NB4 (cell line): ENCODE measurements around the gene RNF126.

Experiments used
- DNase-seq: peaks from one replicate; pipeline ENCODE4 v3.0.0; 2010; ENCODE audit warnings: low read depth
- H3K4me3 ChIP-seq: one replicate; pipeline ENCODE4 v1.5.1; 2011; ENCODE audit warnings: mild to moderate bottlenecking, low read depth, low read length, moderate library complexity
- CTCF ChIP-seq: IDR thresholded peaks from one replicate; pipeline ENCODE4 v1.5.1; 2012; ENCODE audit warnings: low read depth, low read length
- MAX ChIP-seq: IDR thresholded peaks from 2 replicates; pipeline ENCODE4 v1.6.1; 2011; ENCODE audit warnings: low read depth, low read length
- MYC ChIP-seq: IDR thresholded peaks from 2 replicates; pipeline ENCODE4 v1.6.1; 2011; ENCODE audit warnings: low read depth, low read length
- POLR2A ChIP-seq: IDR thresholded peaks from 2 replicates; pipeline ENCODE4 v1.6.1; 2011; ENCODE audit warnings: mild to moderate bottlenecking; ENCODE audit not compliant: insufficient read length; ENCODE audit errors: extremely low read depth

The RNF126 gene

GRCh38 chr19:687569-688166 is 24.7 kb upstream of the RNF126 start:
- no peak for TF ChIP-seq MAX
- no peak for TF ChIP-seq MYC
- no peak for TF ChIP-seq POLR2A
- no peak for TF ChIP-seq CTCF
- H3K4me3 ChIP-seq, result no peak overlapping the region
- no peak for DNase-seq

- no peak for DNase-seq
- TF ChIP-seq CTCF, result no peak
- TF ChIP-seq MAX, result no peak
- TF ChIP-seq MYC, result no peak
- no peak for TF ChIP-seq POLR2A
- H3K4me3 ChIP-seq, result no peak overlapping the region
These were observed 23.7 kb upstream of the RNF126 start for GRCh38 chr19:686589-687297.

GRCh38 chr19:685454-685931 is 22.5 kb upstream of the RNF126 start:
- TF ChIP-seq MAX (no peak), POLR2A (no peak), CTCF (no peak)
- no peak overlapping the region for H3K4me3 ChIP-seq
- no peak for DNase-seq

GRCh38 chr19:682678-683320 is 19.8 kb upstream of the RNF126 start:
- TF ChIP-seq MAX, result no peak
- TF ChIP-seq CTCF, result no peak
- no peak for TF ChIP-seq POLR2A
- no peak for TF ChIP-seq MYC
- no peak overlapping the region for H3K4me3 ChIP-seq
- DNase-seq, result no peak

- H3K4me3 ChIP-seq, result no peak overlapping the region
These were observed 18.3 kb upstream of the RNF126 start for GRCh38 chr19:681029-682019.

More at GRCh38 chr19:681029-682019, 18.3 kb upstream of the RNF126 start:
- peak; percentile 50 for DNase-seq
- TF ChIP-seq MYC, result no peak
- no peak for TF ChIP-seq POLR2A
- no peak for TF ChIP-seq CTCF
- TF ChIP-seq MAX, result no peak
